Ishikawa (cell line): ENCODE data around the gene PELO.

Experiments used
- CEBPB ChIP-seq: IDR thresholded peaks from 2 replicates; pipeline ENCODE4 v1.6.1; 2012
- CREB1 ChIP-seq: IDR thresholded peaks from 2 replicates; pipeline ENCODE4 v1.6.1; 2012; ENCODE audit warnings: low read depth
- EGR1 ChIP-seq: IDR thresholded peaks from 2 replicates; pipeline ENCODE4 v1.6.1; 2012
- EP300 ChIP-seq: IDR thresholded peaks from 2 replicates; pipeline ENCODE4 v1.6.1; 2012; ENCODE audit warnings: borderline replicate concordance
- FOXM1 ChIP-seq: IDR thresholded peaks from 2 replicates; pipeline ENCODE4 v1.6.1; 2012; ENCODE audit warnings: low read depth, borderline replicate concordance
- MAX ChIP-seq: IDR thresholded peaks from 2 replicates; pipeline ENCODE4 v1.6.1; 2012
- NFIC ChIP-seq: IDR thresholded peaks from 2 replicates; pipeline ENCODE4 v1.6.1; 2012
- RAD21 ChIP-seq: IDR thresholded peaks from 2 replicates; pipeline ENCODE4 v1.6.1; 2012; ENCODE audit warnings: low read depth
- REST ChIP-seq: IDR thresholded peaks from 2 replicates; pipeline ENCODE4 v1.6.1; 2012; ENCODE audit warnings: low read depth, mild to moderate bottlenecking
- TAF1 ChIP-seq: IDR thresholded peaks from 2 replicates; pipeline ENCODE4 v1.6.1; 2012; ENCODE audit warnings: low read depth, mild to moderate bottlenecking
- TCF12 ChIP-seq: IDR thresholded peaks from 2 replicates; pipeline ENCODE4 v1.6.1; 2012; ENCODE audit warnings: low read depth
- TEAD4 ChIP-seq: IDR thresholded peaks from 2 replicates; pipeline ENCODE4 v1.6.1; 2012
- USF1 ChIP-seq: IDR thresholded peaks from 2 replicates; pipeline ENCODE4 v1.6.1; 2012
- YY1 ChIP-seq: IDR thresholded peaks from 2 replicates; pipeline ENCODE4 v1.6.1; 2012; ENCODE audit warnings: low read depth
- ZBTB7A ChIP-seq: IDR thresholded peaks from 2 replicates; pipeline ENCODE4 v1.6.1; 2012; ENCODE audit warnings: low read depth

Gene PELO

GRCh38 chr5:52799358-52799982 is 11.8 kb downstream of the PELO start:
- TF ChIP-seq TEAD4 (peak; percentile 85), YY1 (no peak), RAD21 (no peak), TCF12 (no peak), CEBPB (no peak), EP300 (peak; percentile 51; the same call in 1 of the 2 replicates), NFIC (peak; percentile 55), MAX (0 out of 2 replicates have a peak, but pooled peaks have one; percentile 28)

GRCh38 chr5:52799983-52800393 is 12.3 kb downstream of the PELO start:
- TF ChIP-seq TAF1: peak; percentile 81
- TF ChIP-seq EGR1: no peak
- no peak for TF ChIP-seq NFIC
- no peak for TF ChIP-seq EP300
- peak; percentile 52 for TF ChIP-seq MAX

- TF ChIP-seq NFIC: 0 out of 2 replicates have a peak, but pooled peaks have one; percentile 9
- peak; percentile 6; the same call in 1 of the 2 replicates for TF ChIP-seq TCF12
- no peak for TF ChIP-seq YY1
- peak; percentile 44 for TF ChIP-seq MAX
Measured at GRCh38 chr5:52800394-52801213, 12.9 kb downstream of the PELO start.

- TF ChIP-seq CREB1 (no peak), YY1 (no peak), ZBTB7A (no peak), TCF12 (no peak), EGR1 (no peak), USF1 (no peak), TEAD4 (no peak)
Measured at GRCh38 chr5:52801329-52801728, 13.6 kb downstream of the PELO start.

- TF ChIP-seq ZBTB7A: no peak
- no peak for TF ChIP-seq EP300
- no peak for TF ChIP-seq USF1
- TF ChIP-seq YY1: no peak
Measured at GRCh38 chr5:52802272-52802973, 14.7 kb downstream of the PELO start.

GRCh38 chr5:52802974-52803336 is 15.2 kb downstream of the PELO start:
- no peak for TF ChIP-seq TAF1
- no peak for TF ChIP-seq CEBPB
- TF ChIP-seq YY1: no peak
- no peak for TF ChIP-seq EGR1
- TF ChIP-seq TEAD4: no peak
- no peak for TF ChIP-seq USF1
- no peak for TF ChIP-seq CREB1
- no peak for TF ChIP-seq RAD21
- TF ChIP-seq MAX: no peak

GRCh38 chr5:52804387-52804791 is 16.7 kb downstream of the PELO start:
- TF ChIP-seq TEAD4: no peak
- TF ChIP-seq TCF12: no peak
- TF ChIP-seq FOXM1: no peak
- TF ChIP-seq CREB1: no peak
- no peak for TF ChIP-seq EGR1
- TF ChIP-seq ZBTB7A: no peak
- no peak for TF ChIP-seq CEBPB
- no peak for TF ChIP-seq USF1
- no peak for TF ChIP-seq REST
- TF ChIP-seq EP300: no peak
- no peak for TF ChIP-seq NFIC
- no peak for TF ChIP-seq YY1
- TF ChIP-seq MAX: no peak
- no peak for TF ChIP-seq TAF1
- no peak for TF ChIP-seq RAD21
